HepG2 (cell line): ENCODE results near the gene NPHP3. TPM values are rescaled to one million over a fixed set of nuclear protein-coding genes. Genes with fewer than 3 reads are reported as not detected.

Source experiments
- ATAD3A ChIP-seq: sonication (generic); formaldehyde crosslinking; IDR thresholded peaks from 2 replicates; pipeline ENCODE4 v1.4.0; 2020; ENCODE audit warnings: missing genetic modification reagents
- DNMT3B ChIP-seq: conservative IDR thresholded peaks from 2 replicates; pipeline ENCODE4 v1.6.1; 2016; ENCODE audit warnings: missing biosample characterization, control low read depth
- E2F5 ChIP-seq: sonication (generic); formaldehyde crosslinking; conservative IDR thresholded peaks from 2 replicates; pipeline ENCODE4 v1.4.0; 2020; ENCODE audit warnings: missing genetic modification reagents
- EP300 ChIP-seq, 3 experiments: sonication (generic) in 1 of 3; formaldehyde crosslinking in 1 of 3; IDR thresholded peaks; 2 replicates each; pipeline versions ENCODE4 v1.5.1 to v1.6.1; 2011 to 2020; ENCODE audit warnings: low read depth in 2 of 3, low read length in 2 of 3, borderline replicate concordance in 1 of 3, improper control_type of control experiment in 1 of 3, mild to moderate bottlenecking in 1 of 3, missing genetic modification reagents in 1 of 3, moderate library complexity in 1 of 3
- GABPA ChIP-seq, 2 experiments: IDR thresholded peaks; 2 replicates each; pipeline ENCODE4 v1.6.1; 2011 to 2016; ENCODE audit warnings: low read depth in 2 of 2, low read length in 1 of 2, missing biosample characterization in 1 of 2, missing genetic modification characterization in 1 of 2
- ISX ChIP-seq: sonication (generic); formaldehyde crosslinking; conservative IDR thresholded peaks from 2 replicates; pipeline ENCODE4 v1.5.0; 2020; ENCODE audit warnings: missing genetic modification reagents
- LBX2 ChIP-seq: sonication (generic); formaldehyde crosslinking; IDR thresholded peaks from 2 replicates; pipeline ENCODE4 v1.5.0; 2020; ENCODE audit warnings: missing genetic modification reagents, mild to moderate bottlenecking, borderline replicate concordance
- NFYC ChIP-seq: IDR thresholded peaks from 2 replicates; pipeline ENCODE4 v1.6.1; 2016; ENCODE audit warnings: missing genetic modification reagents, missing compliant biosample characterization
- NR3C1 ChIP-seq: sonication (generic); formaldehyde crosslinking; IDR thresholded peaks from 2 replicates; pipeline ENCODE4 v1.4.0; 2020; ENCODE audit warnings: missing genetic modification reagents
- NRL ChIP-seq: sonication (generic); formaldehyde crosslinking; IDR thresholded peaks from 2 replicates; pipeline ENCODE4 v1.5.0; 2020; ENCODE audit warnings: missing genetic modification reagents, mild to moderate bottlenecking, moderate library complexity, borderline replicate concordance
- RAD51 ChIP-seq: fragments of 450-650 bp; IDR thresholded peaks from 2 replicates; pipeline ENCODE4 v1.6.1; 2016; ENCODE audit warnings: borderline replicate concordance
- ZBTB33 ChIP-seq: sonication (generic); formaldehyde crosslinking; IDR thresholded peaks from 2 replicates; pipeline ENCODE4 v1.4.0; 2020; ENCODE audit warnings: missing genetic modification reagents
- ZNF543 ChIP-seq: sonication (generic); formaldehyde crosslinking; IDR thresholded peaks from 2 replicates; pipeline ENCODE4 v1.4.0; 2020; ENCODE audit warnings: mild to moderate bottlenecking, missing genetic modification reagents
- ZNF570 ChIP-seq: sonication (generic); formaldehyde crosslinking; IDR thresholded peaks from 2 replicates; pipeline ENCODE4 v1.4.0; 2020; ENCODE audit warnings: mild to moderate bottlenecking, missing genetic modification reagents, borderline replicate concordance
- ZNF770 ChIP-seq: sonication (generic); formaldehyde crosslinking; IDR thresholded peaks from 2 replicates; pipeline ENCODE4 v1.5.0; 2020; ENCODE audit warnings: mild to moderate bottlenecking, missing genetic modification reagents
- ZNF780A ChIP-seq: sonication (generic); formaldehyde crosslinking; IDR thresholded peaks from 2 replicates; pipeline ENCODE4 v1.8.0; 2022; ENCODE audit warnings: mild to moderate bottlenecking, missing genetic modification reagents, moderate library complexity
- ZNF841 ChIP-seq: sonication (generic); formaldehyde crosslinking; IDR thresholded peaks from 2 replicates; pipeline ENCODE4 v1.8.1; 2023; ENCODE audit warnings: missing genetic modification reagents, borderline replicate concordance
- polyA plus RNA-seq, 8 experiments: library from polyadenylated mRNA; depleted of rRNA in 3 of 8; stranded (reverse) in 7 of 8; unstranded in 1 of 8; fragments of >200 nt; fragmentation: Illumina TruSeq in 4 of 8; extraction: Trizol in 4 of 8; gene quantifications; 2 replicates each; pipeline versions ENCODE4 v1.2.1 to v1.2.3, GENCODE V29; 2011 to 2016; ENCODE audit warnings: low read depth in 4 of 8, missing spikeins in 1 of 8, mixed read lengths in 1 of 8; ENCODE audit not compliant: insufficient read depth in 1 of 8
- total RNA-seq, 5 experiments: library from RNA; depleted of rRNA; stranded (reverse); fragments of >200 nt; fragmentation: Illumina TruSeq; extraction: Trizol; gene quantifications; 2 replicates each; pipeline ENCODE4 v1.2.3, GENCODE V29; 2016; ENCODE audit warnings: low read depth in 1 of 5
- TF ChIP-seq, protein P1 (sequence below): sonication (generic); formaldehyde crosslinking; IDR thresholded peaks from 2 replicates; pipeline ENCODE4 v1.4.0; 2020; ENCODE audit warnings: missing genetic modification reagents, mild to moderate bottlenecking, borderline replicate concordance

NPHP3 gene
- total and polyA plus RNA-seq, 2 of the 13 experiments (the other 11 are each of a cell fraction or from before 2014, with no cell fraction given): 11.0 to 20.2 TPM

DNA sequence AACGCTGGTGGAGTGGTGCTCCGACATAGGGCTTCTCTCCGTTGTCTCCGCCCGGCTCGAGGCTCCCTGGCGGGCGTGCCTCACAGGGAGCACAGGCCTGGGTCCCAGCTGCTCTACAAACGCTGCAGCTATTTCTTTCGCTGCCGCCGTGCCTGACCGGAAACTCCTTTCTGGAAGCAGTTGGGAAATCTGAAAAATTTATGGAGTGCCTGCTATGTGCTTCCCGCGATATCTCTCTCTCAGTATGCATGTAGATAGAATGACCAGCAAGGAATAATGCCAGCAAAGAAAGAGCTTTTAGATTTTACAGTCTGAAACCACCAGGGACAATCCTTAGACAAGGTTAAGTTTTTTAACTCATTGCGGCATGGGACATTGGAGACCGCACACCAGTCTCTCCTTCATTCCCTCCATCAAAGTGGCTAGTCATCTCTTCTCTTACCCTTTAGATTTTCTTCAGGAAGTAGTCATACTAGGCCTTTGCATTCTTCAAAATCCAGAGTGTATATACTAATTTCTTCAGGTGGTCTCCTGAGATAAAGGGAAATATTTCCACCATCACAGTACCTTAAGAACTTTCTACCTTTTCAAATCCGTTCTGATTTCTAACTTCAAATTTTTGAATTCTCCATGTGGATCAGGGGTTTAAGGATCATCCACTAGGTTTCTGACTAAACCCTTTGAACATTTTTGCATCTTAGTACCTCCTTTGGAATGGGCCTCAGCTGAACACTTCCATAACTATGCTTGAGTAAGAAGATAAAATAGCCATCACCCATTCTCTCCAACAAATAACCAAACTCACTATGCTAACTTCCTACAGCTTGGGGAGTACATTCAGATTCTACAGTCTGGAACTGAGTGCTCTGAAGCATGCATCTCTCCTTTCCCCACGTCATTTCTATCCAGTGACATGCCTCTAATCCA lies 1.1 kb upstream of the NPHP3 start (continued):
- TF ChIP-seq ZBTB33 (CRISPR knock-in tag) (no peak), ZNF543 (CRISPR knock-in tag) (no peak), EP300 (IDR thresholded peaks at IDR 0.05; ENCODE audit: low read depth in 2 of 2, low read length in 2 of 2) (no peak), EP300 (CRISPR knock-in tag; IDR thresholded peaks at IDR 0.05; ENCODE audit: borderline replicate concordance) (no peak), ISX (CRISPR knock-in tag) (no peak), GABPA (IDR thresholded peaks at IDR 0.05; ENCODE audit: low read depth, low read length) (no peak), GABPA (CRISPR knock-in tag; IDR thresholded peaks at IDR 0.05; ENCODE audit: low read depth) (peak; percentile 58; the same call in 1 of the 2 replicates), ZNF770 (no peak), ZNF780A (CRISPR knock-in tag) (no peak), NR3C1 (CRISPR knock-in tag) (no peak), NFYC (no peak), RAD51 (no peak), ATAD3A (no peak), DNMT3B (CRISPR knock-in tag) (no peak), LBX2 (no peak), E2F5 (CRISPR knock-in tag) (no peak), ZNF570 (CRISPR knock-in tag) (no peak), ZNF841 (CRISPR knock-in tag) (no peak), NRL (CRISPR knock-in tag) (peak; percentile 54; the same call in 1 of the 2 replicates)
- TF ChIP-seq, protein P1, sequence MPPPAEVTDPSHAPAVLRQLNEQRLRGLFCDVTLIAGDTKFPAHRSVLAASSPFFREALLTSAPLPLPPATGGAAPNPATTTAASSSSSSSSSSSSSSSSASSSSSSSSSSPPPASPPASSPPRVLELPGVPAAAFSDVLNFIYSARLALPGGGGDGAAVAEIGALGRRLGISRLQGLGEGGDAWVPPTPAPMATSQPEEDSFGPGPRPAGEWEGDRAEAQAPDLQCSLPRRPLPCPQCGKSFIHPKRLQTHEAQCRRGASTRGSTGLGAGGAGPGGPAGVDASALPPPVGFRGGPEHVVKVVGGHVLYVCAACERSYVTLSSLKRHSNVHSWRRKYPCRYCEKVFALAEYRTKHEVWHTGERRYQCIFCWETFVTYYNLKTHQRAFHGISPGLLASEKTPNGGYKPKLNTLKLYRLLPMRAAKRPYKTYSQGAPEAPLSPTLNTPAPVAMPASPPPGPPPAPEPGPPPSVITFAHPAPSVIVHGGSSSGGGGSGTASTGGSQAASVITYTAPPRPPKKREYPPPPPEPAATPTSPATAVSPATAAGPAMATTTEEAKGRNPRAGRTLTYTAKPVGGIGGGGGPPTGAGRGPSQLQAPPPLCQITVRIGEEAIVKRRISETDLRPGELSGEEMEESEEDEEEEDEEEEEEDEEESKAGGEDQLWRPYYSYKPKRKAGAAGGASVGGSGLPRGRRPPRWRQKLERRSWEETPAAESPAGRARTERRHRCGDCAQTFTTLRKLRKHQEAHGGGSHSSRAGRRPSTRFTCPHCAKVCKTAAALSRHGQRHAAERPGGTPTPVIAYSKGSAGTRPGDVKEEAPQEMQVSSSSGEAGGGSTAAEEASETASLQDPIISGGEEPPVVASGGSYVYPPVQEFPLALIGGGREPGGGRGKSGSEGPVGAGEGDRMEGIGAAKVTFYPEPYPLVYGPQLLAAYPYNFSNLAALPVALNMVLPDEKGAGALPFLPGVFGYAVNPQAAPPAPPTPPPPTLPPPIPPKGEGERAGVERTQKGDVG (CRISPR knock-in tag): no peak
